DLD1 (cell line): ENCODE data around the gene YIPF4.
"Not testable (repeated sequence)": the region's sequence is repeated elsewhere in the genome, so short reads cannot be mapped to it uniquely, and the experiment has no call there.

Source experiments
- in situ Hi-C: cut with HindIII; loops from 2 replicates; pipeline ENCODE4 v1.10.0; 2017; ENCODE audit warnings: low sequenced_read_pairs

The YIPF4 gene

GRCh38 chr2:32277674-32278477 is at the start of gene YIPF4:
TSS of gene YIPF4 (plus strand) at chr2:32277904. CDS start at chr2:32278156, 252 bp downstream.
- in situ Hi-C loops, result no loop called here

GRCh38 chr2:32228181-32228580 is 49.5 kb upstream of the YIPF4 start:
- in situ Hi-C loops, result no loop called here

GRCh38 chr2:32229635-32230034 is 48.1 kb upstream of the YIPF4 start:
- in situ Hi-C loops, result no loop called here

GRCh38 chr2:32231959-32232358 is 45.7 kb upstream of the YIPF4 start:
- in situ Hi-C loops, result no loop called here

- in situ Hi-C loops, result no loop called here
Observed at GRCh38 chr2:32235315-32235714, 42.4 kb upstream of the YIPF4 start.

GRCh38 chr2:32237488-32237887 is 40.2 kb upstream of the YIPF4 start:
- in situ Hi-C loops, result no loop called here

GRCh38 chr2:32237996-32238395 is 39.7 kb upstream of the YIPF4 start:
- in situ Hi-C loops, result no loop called here

- in situ Hi-C loops, result no loop called here
Observed at GRCh38 chr2:32242331-32242730, 35.4 kb upstream of the YIPF4 start.

GRCh38 chr2:32246911-32247310 is 30.8 kb upstream of the YIPF4 start:
- in situ Hi-C loops, result no loop called here

GRCh38 chr2:32248299-32248698 is 29.4 kb upstream of the YIPF4 start:
- in situ Hi-C loops, result no loop called here

- in situ Hi-C loops, result no loop called here
Observed at GRCh38 chr2:32249731-32250236, 27.9 kb upstream of the YIPF4 start.

- in situ Hi-C loops, result no loop called here
Observed at GRCh38 chr2:32250290-32250689, 27.4 kb upstream of the YIPF4 start.

GRCh38 chr2:32258242-32258641 is 19.5 kb upstream of the YIPF4 start:
- in situ Hi-C loops, result no loop called here

GRCh38 chr2:32260376-32260775 is 17.3 kb upstream of the YIPF4 start:
- in situ Hi-C loops, result no loop called here

- in situ Hi-C loops, result no loop called here
Observed at GRCh38 chr2:32262105-32262504, 15.6 kb upstream of the YIPF4 start.

- in situ Hi-C loops, result no loop called here
Observed at GRCh38 chr2:32264422-32265105, 13.1 kb upstream of the YIPF4 start, which contains the start of gene NLRC4. TSS of gene NLRC4 (minus strand) at chr2:32264886. CDS start at chr2:32256775, 8,111 bp downstream.

GRCh38 chr2:32271063-32271462 is 6.6 kb upstream of the YIPF4 start:
- in situ Hi-C loops, result no loop called here

- in situ Hi-C loops, result no loop called here
Observed at GRCh38 chr2:32272279-32272678, 5.4 kb upstream of the YIPF4 start.

GRCh38 chr2:32274289-32274688 is 3.4 kb upstream of the YIPF4 start:
- in situ Hi-C loops, result no loop called here

- in situ Hi-C loops, result not testable (repeated sequence)
Observed at GRCh38 chr2:32275790-32276189, 1.9 kb upstream of the YIPF4 start.

GRCh38 chr2:32277363-32277673 is 386 bp upstream of the YIPF4 start:
- in situ Hi-C loops, result no loop called here

- in situ Hi-C loops, result no loop called here
Observed at GRCh38 chr2:32278478-32278853, 762 bp downstream of the YIPF4 start.
